Measurements from ENCODE around the gene SH3RF2. TPM values are rescaled to one million over a fixed set of nuclear protein-coding genes. Genes with fewer than 3 reads are reported as not detected.

Gene SH3RF2
- total and polyA plus RNA-seq, 4 donors = 1.0 to 10.5 (median 4.9) TPM

- no peak for DNase-seq (ENCODE audit: low spot score)
- TF ChIP-seq RXRA (IDR thresholded peaks at IDR 0.05) = no peak
- TF ChIP-seq EGR1 (IDR thresholded peaks at IDR 0.05; ENCODE audit: low read depth in 2 of 2) = no peak
- no peak for TF ChIP-seq FOXA2 (IDR thresholded peaks at IDR 0.05)
- TF ChIP-seq JUND (IDR thresholded peaks at IDR 0.05) = no peak
- no peak for TF ChIP-seq FOXA1 (IDR thresholded peaks at IDR 0.05)
- no peak for TF ChIP-seq GABPA (IDR thresholded peaks at IDR 0.05 in 1 of 2, conservative IDR thresholded peaks at IDR 0.05 in 1 of 2)
- no peak for TF ChIP-seq RAD21 (IDR thresholded peaks at IDR 0.05)
- no peak for TF ChIP-seq YY1 (IDR thresholded peaks at IDR 0.05)
- no peak for TF ChIP-seq HNF4A (conservative IDR thresholded peaks at IDR 0.05)
- no peak for TF ChIP-seq REST (IDR thresholded peaks at IDR 0.05)
- no peak for TF ChIP-seq NR2F2 (IDR thresholded peaks at IDR 0.05)
- no peak for TF ChIP-seq SP1 (IDR thresholded peaks at IDR 0.05)
- no peak for TF ChIP-seq HNF4G (IDR thresholded peaks at IDR 0.05)
- no peak for TF ChIP-seq ZBTB33 (IDR thresholded peaks at IDR 0.05)
- Histone ChIP-seq H3K9me3 (ENCODE audit: control insufficient read depth in 4 of 4, low read length in 3 of 4) (no peaks in the 10 kb centered on the region), H3K9ac (ENCODE audit: low read depth in 1 of 2, low read length in 2 of 2) (no peak overlapping the region), H3K27ac (ENCODE audit: low read depth in 1 of 2, low read length in 2 of 2) (no peak overlapping the region), H3K4me3 (ENCODE audit: low read depth in 1 of 3, low read length in 3 of 3) (no peak overlapping the region), H3K4me1 (ENCODE audit: control insufficient read depth in 4 of 4, insufficient read depth in 4 of 4, low read length in 3 of 4) (peaks cover 0 to 7% (median 3%) of the 10 kb centered on the region in 4 donors), H3K36me3 (ENCODE audit: control insufficient read depth in 4 of 4, insufficient read depth in 3 of 4, low read depth in 1 of 4, low read length in 3 of 4) (no peaks in the 10 kb centered on the region), H3K27me3 (ENCODE audit: control insufficient read depth in 4 of 4, insufficient read depth in 4 of 4, low read length in 3 of 4) (no peaks in the 10 kb centered on the region)
- 53% methylated on average over 3 of the region's 3 CpGs for WGBS
Measured at GRCh38 chr5:146040527-146040926, 104.1 kb downstream of the SH3RF2 start.

- Histone ChIP-seq H3K27ac (ENCODE audit: low read depth in 1 of 2, low read length in 2 of 2) (no peak overlapping the region), H3K4me1 (ENCODE audit: control insufficient read depth in 4 of 4, insufficient read depth in 4 of 4, low read length in 3 of 4) (peaks cover 0 to 7% (median 3%) of the 10 kb centered on the region in 4 donors), H3K36me3 (ENCODE audit: control insufficient read depth in 4 of 4, insufficient read depth in 3 of 4, low read depth in 1 of 4, low read length in 3 of 4) (no peaks in the 10 kb centered on the region), H3K9ac (ENCODE audit: low read depth in 1 of 2, low read length in 2 of 2) (no peak overlapping the region), H3K4me3 (ENCODE audit: low read depth in 1 of 3, low read length in 3 of 3) (no peak overlapping the region), H3K27me3 (ENCODE audit: control insufficient read depth in 4 of 4, insufficient read depth in 4 of 4, low read length in 3 of 4) (no peaks in the 10 kb centered on the region), H3K9me3 (ENCODE audit: control insufficient read depth in 4 of 4, low read length in 3 of 4) (no peaks in the 10 kb centered on the region)
- 91% methylated on average over 10 of the region's 10 CpGs for WGBS
- TF ChIP-seq TAF1 (conservative IDR thresholded peaks at IDR 0.05) = no peak
- no peak for TF ChIP-seq RXRA (IDR thresholded peaks at IDR 0.05)
- no peak for TF ChIP-seq FOXA2 (IDR thresholded peaks at IDR 0.05)
- no peak for TF ChIP-seq EGR1 (IDR thresholded peaks at IDR 0.05; ENCODE audit: low read depth in 2 of 2)
- peak; percentile 31 to 61 for TF ChIP-seq RAD21 (IDR thresholded peaks at IDR 0.05)
- no peak for TF ChIP-seq ZBTB33 (IDR thresholded peaks at IDR 0.05)
- no peak for TF ChIP-seq HNF4A (conservative IDR thresholded peaks at IDR 0.05)
- TF ChIP-seq CTCF (IDR thresholded peaks at IDR 0.05; ENCODE audit: low read depth, low read length, missing input control) = peak; percentile 34
- TF ChIP-seq MAX (IDR thresholded peaks at IDR 0.05) = no peak
- no peak for TF ChIP-seq REST (IDR thresholded peaks at IDR 0.05)
- no peak for TF ChIP-seq GABPA (IDR thresholded peaks at IDR 0.05 in 1 of 2, conservative IDR thresholded peaks at IDR 0.05 in 1 of 2)
- no peak for TF ChIP-seq FOXA1 (IDR thresholded peaks at IDR 0.05)
- TF ChIP-seq HNF4G (IDR thresholded peaks at IDR 0.05) = no peak
- DNase-seq (ENCODE audit: low spot score) = no peak
Measured at GRCh38 chr5:146041180-146041789, 104.9 kb downstream of the SH3RF2 start.

Measured in liver (tissue), 9 donors.